M059J (cell line): Measurements from ENCODE around the gene SETD7. TPM values are rescaled to one million over a fixed set of nuclear protein-coding genes. Genes with fewer than 3 reads are reported as not detected.

Experiments used
- DNase-seq: peaks from one replicate; pipeline ENCODE4 v3.0.0-alpha.2; 2012; ENCODE audit warnings: low read depth
- total RNA-seq: library from RNA; depleted of rRNA; stranded (reverse); fragments of >200 nt; shearing (Covaris generic); gene quantifications from 2 replicates; pipeline ENCODE4 v1.2.3, GENCODE V29; 2014

SETD7 gene
- total RNA-seq, 1 experiment from 2014 or later = 25.3 TPM

GRCh38 chr4:139574641-139575040 lies 18.6 kb upstream of the SETD7 start:
- DNase-seq = no peak

- DNase-seq = no peak
Measured at GRCh38 chr4:139568206-139568955, 12.4 kb upstream of the SETD7 start.

- DNase-seq = no peak
Measured at GRCh38 chr4:139567159-139567870, 11.3 kb upstream of the SETD7 start.

GRCh38 chr4:139564502-139564901 lies 8.5 kb upstream of the SETD7 start:
- DNase-seq = no peak

- DNase-seq = no peak
Measured at GRCh38 chr4:139563515-139563914, 7.5 kb upstream of the SETD7 start.

- DNase-seq = no peak
Measured at GRCh38 chr4:139562839-139563238, 6.8 kb upstream of the SETD7 start.

- DNase-seq = no peak
Measured at GRCh38 chr4:139562067-139562684, 6.2 kb upstream of the SETD7 start.

GRCh38 chr4:139560406-139561104 lies 4.5 kb upstream of the SETD7 start:
- peak; percentile 46 for DNase-seq

GRCh38 chr4:139559687-139560086 lies 3.7 kb upstream of the SETD7 start:
- DNase-seq = no peak

GRCh38 chr4:139559089-139559479 lies 3.1 kb upstream of the SETD7 start:
- no peak for DNase-seq

GRCh38 chr4:139558235-139559088 lies 2.4 kb upstream of the SETD7 start:
- DNase-seq = no peak

GRCh38 chr4:139557556-139558110 lies 1.6 kb upstream of the SETD7 start:
- no peak for DNase-seq

GRCh38 chr4:139556724-139557555 lies 921 bp upstream of the SETD7 start:
- DNase-seq = peak; percentile 45

- DNase-seq = no peak
Measured at GRCh38 chr4:139555705-139556070, 331 bp downstream of the SETD7 start.

GRCh38 chr4:139554893-139555704 lies 920 bp downstream of the SETD7 start:
- peak; percentile 86 for DNase-seq

GRCh38 chr4:139554642-139554892 lies 1.5 kb downstream of the SETD7 start:
- no peak for DNase-seq

GRCh38 chr4:139553751-139554641 lies 2.0 kb downstream of the SETD7 start:
- no peak for DNase-seq

GRCh38 chr4:139552517-139553307 lies 3.3 kb downstream of the SETD7 start:
- DNase-seq = peak; percentile 49
